GM15510 (cell line): Measurements from ENCODE around the gene FNBP1L.

Experiments
- POLR2A ChIP-seq: IDR thresholded peaks from 3 replicates; pipeline ENCODE4 v1.6.1; 2011; ENCODE audit warnings: borderline replicate concordance; ENCODE audit not compliant: insufficient read length; ENCODE audit errors: extremely low read depth

FNBP1L gene

GRCh38 chr1:93463960-93464359, 16.0 kb downstream of the FNBP1L start:
- TF ChIP-seq POLR2A: no peak

- no peak for TF ChIP-seq POLR2A
Measured at GRCh38 chr1:93467606-93468005, 19.7 kb downstream of the FNBP1L start.

- TF ChIP-seq POLR2A: no peak
Measured at GRCh38 chr1:93468662-93469061, 20.7 kb downstream of the FNBP1L start.

- no peak for TF ChIP-seq POLR2A
Measured at GRCh38 chr1:93471284-93471683, 23.4 kb downstream of the FNBP1L start.

GRCh38 chr1:93471911-93472310, 24.0 kb downstream of the FNBP1L start:
- no peak for TF ChIP-seq POLR2A

- no peak for TF ChIP-seq POLR2A
Measured at GRCh38 chr1:93474321-93474720, 26.4 kb downstream of the FNBP1L start.

- TF ChIP-seq POLR2A: no peak
Measured at GRCh38 chr1:93475681-93476080, 27.8 kb downstream of the FNBP1L start.

GRCh38 chr1:93483200-93483599, 35.3 kb downstream of the FNBP1L start:
- TF ChIP-seq POLR2A: no peak

GRCh38 chr1:93483606-93484005, 35.7 kb downstream of the FNBP1L start:
- TF ChIP-seq POLR2A: no peak

- no peak for TF ChIP-seq POLR2A
Measured at GRCh38 chr1:93488207-93488606, 40.3 kb downstream of the FNBP1L start.

GRCh38 chr1:93489756-93490155, 41.8 kb downstream of the FNBP1L start:
- no peak for TF ChIP-seq POLR2A

- TF ChIP-seq POLR2A: no peak
Measured at GRCh38 chr1:93490357-93490756, 42.4 kb downstream of the FNBP1L start.

- TF ChIP-seq POLR2A: no peak
Measured at GRCh38 chr1:93495911-93496310, 48.0 kb downstream of the FNBP1L start.

GRCh38 chr1:93496520-93496919, 48.6 kb downstream of the FNBP1L start:
- no peak for TF ChIP-seq POLR2A

GRCh38 chr1:93499075-93499474, 51.2 kb downstream of the FNBP1L start:
- TF ChIP-seq POLR2A: no peak

GRCh38 chr1:93499533-93499932, 51.6 kb downstream of the FNBP1L start:
- no peak for TF ChIP-seq POLR2A

- no peak for TF ChIP-seq POLR2A
Measured at GRCh38 chr1:93500275-93500674, 52.4 kb downstream of the FNBP1L start.
